ENCODE results near the gene SLC22A5. TPM values are rescaled to one million over a fixed set of nuclear protein-coding genes. Genes with fewer than 3 reads are reported as not detected.

Gene SLC22A5
- polyA plus RNA-seq, 2 of the 4 experiments (the other 2 are of a cell fraction): 27.4 to 35.3 TPM

DNA sequence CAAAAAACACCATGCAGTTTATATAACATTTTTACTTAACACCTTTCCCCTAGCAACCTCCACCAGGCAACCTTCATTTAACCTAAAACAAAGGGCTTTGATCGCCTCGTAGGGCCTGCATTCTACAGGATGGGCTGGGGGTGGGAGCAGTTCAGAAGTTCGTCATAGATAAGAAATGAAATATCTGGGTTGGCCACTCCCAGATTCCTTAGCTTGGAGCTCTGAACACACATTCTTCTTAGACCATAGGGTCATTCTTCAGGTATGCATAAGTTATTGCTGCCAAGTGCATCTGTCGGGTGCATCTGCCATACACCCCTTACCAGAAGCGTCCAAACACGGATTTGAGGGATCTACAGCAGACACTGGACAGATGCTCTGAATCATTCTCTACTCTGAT, 4.3 kb upstream of the SLC22A5 start (continued):
- TF ChIP-seq HOXB13 (CRISPR knock-in tag; IDR thresholded peaks at IDR 0.05; ENCODE audit: low read depth) (no peak), ZNF302 (CRISPR knock-in tag; IDR thresholded peaks at IDR 0.05) (no peak), FOSB (CRISPR knock-in tag; IDR thresholded peaks at IDR 0.05) (no peak), REST (IDR thresholded peaks at IDR 0.05) (no peak), CBX2 (IDR thresholded peaks at IDR 0.05; ENCODE audit: borderline replicate concordance, low read depth) (no peak), KDM1A (IDR thresholded peaks at IDR 0.05; ENCODE audit: low read depth) (no peak), ESRRA (IDR thresholded peaks at IDR 0.05; ENCODE audit: borderline replicate concordance, low read length) (no peak), EP300 (IDR thresholded peaks at IDR 0.05) (peak; percentile 75 to 90; a peak in 3 of 5 replicates), TFCP2L1 (CRISPR knock-in tag; IDR thresholded peaks at IDR 0.05) (no peak), HOXB5 (CRISPR knock-in tag; IDR thresholded peaks at IDR 0.05) (peak; percentile 49), RARB (CRISPR knock-in tag; IDR thresholded peaks at IDR 0.05) (no peak), EHF (CRISPR knock-in tag; IDR thresholded peaks at IDR 0.05) (no peak), JUN (IDR thresholded peaks at IDR 0.05) (peak; percentile 53 to 59; a peak in 4 of 5 replicates), BCL3 (IDR thresholded peaks at IDR 0.05) (0 out of 3 replicates have a peak, but pooled peaks have one; percentile 19), NR3C1 (IDR thresholded peaks at IDR 0.05) (no peak), MAX (IDR thresholded peaks at IDR 0.05) (peak; percentile 71), CHD2 (IDR thresholded peaks at IDR 0.05; ENCODE audit: low read length, partially characterized antibody) (no peak), NFE2L2 (conservative IDR thresholded peaks at IDR 0.05; ENCODE audit: low read length) (no peak), POLR2AphosphoS2 (conservative IDR thresholded peaks at IDR 0.05; ENCODE audit: low read length) (no peak)
- TF ChIP-seq, protein P1, sequence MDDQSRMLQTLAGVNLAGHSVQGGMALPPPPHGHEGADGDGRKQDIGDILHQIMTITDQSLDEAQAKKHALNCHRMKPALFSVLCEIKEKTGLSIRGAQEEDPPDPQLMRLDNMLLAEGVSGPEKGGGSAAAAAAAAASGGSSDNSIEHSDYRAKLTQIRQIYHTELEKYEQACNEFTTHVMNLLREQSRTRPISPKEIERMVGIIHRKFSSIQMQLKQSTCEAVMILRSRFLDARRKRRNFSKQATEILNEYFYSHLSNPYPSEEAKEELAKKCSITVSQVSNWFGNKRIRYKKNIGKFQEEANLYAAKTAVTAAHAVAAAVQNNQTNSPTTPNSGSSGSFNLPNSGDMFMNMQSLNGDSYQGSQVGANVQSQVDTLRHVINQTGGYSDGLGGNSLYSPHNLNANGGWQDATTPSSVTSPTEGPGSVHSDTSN (IDR thresholded peaks at IDR 0.05): no peak

DNA sequence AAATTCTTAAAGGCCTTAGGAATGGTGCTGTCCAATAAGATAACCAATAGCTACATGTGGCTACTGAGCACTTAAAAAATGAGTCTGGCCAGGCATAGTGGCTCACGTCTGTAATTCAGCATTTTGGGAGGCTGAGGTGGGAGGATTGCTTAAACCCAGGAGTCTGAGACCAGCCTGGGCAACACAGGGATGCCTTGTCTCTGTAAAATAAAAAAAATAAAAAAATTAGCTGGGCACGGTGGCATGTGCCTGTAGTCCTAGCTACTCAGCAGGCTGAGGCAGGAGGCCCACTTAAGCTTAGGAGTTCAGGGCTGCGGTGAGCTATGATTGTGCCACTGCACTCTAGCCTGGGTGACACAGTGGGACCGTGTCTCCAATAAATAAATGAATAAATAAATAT, 1.3 kb upstream of the SLC22A5 start:
- ATAC-seq (no peak), DNase-seq (ENCODE audit: low read depth in 1 of 2, low spot score in 1 of 2) (no peak), FAIRE-seq (no peak)
- WGBS (ENCODE audit: missing lambda C conversion rate): 51% methylated on average over 4 of the region's 4 CpGs
- ChIA-PET POLR2A (interaction anchor here (0.6 to 6.7 kb wide), 5 partner anchors 10 to 189 kb away, joined by 3 to 81 read pairs (median 6); partner anchors contain the start of genes RAD50 and SLC22A4), CTCF (interaction anchor here (0.7 to 7.9 kb wide), 7 partner anchors 8 to 188 kb away, joined by 3 to 98 read pairs (median 5); partner anchors contain the start of gene SLC22A4)
- no peaks in the 10 kb centered on the region for H3K9me3 ChIP-seq
- H3K4me1 ChIP-seq: peaks cover 76% of the 10 kb centered on the region
- peak overlapping the region; percentile 81 for H3K4me2 ChIP-seq
- peak overlapping the region; percentile 90 to 92 for H3K27ac ChIP-seq
- TF ChIP-seq SREBF2 (IDR thresholded peaks at IDR 0.05) (no peak), ZC3H11A (IDR thresholded peaks at IDR 0.05) (no peak), REST (IDR thresholded peaks at IDR 0.05) (no peak), TFCP2L1 (CRISPR knock-in tag; IDR thresholded peaks at IDR 0.05) (no peak), CTCF (IDR thresholded peaks at IDR 0.05) (no peak), CEBPB (IDR thresholded peaks at IDR 0.05) (no peak), CBX8 (IDR thresholded peaks at IDR 0.05) (no peak), EHMT2 (IDR thresholded peaks at IDR 0.05; ENCODE audit: low read depth) (no peak), CHD4 (IDR thresholded peaks at IDR 0.05; ENCODE audit: borderline replicate concordance) (no peak), CHD2 (IDR thresholded peaks at IDR 0.05; ENCODE audit: low read length, partially characterized antibody) (no peak), HDAC2 (IDR thresholded peaks at IDR 0.05) (no peak), CBX2 (IDR thresholded peaks at IDR 0.05; ENCODE audit: borderline replicate concordance, low read depth) (no peak), HOXB5 (CRISPR knock-in tag; IDR thresholded peaks at IDR 0.05) (no peak), NFE2L2 (conservative IDR thresholded peaks at IDR 0.05; ENCODE audit: low read length) (no peak)
- H3K4me3 ChIP-seq: peak overlapping the region; percentile 87; the same call in 2 of the 3 replicates
